Smooth muscle cell (in vitro differentiated cells): ENCODE results near the gene MINDY4. TPM values are rescaled to one million over a fixed set of nuclear protein-coding genes. Genes with fewer than 3 reads are reported as not detected.

Experiments
- DNase-seq: peaks from one replicate; lab custom pipeline; 2025; ENCODE audit not compliant: unreplicated experiment; lab: John Stamatoyannopoulos, UW
- H2AFZ ChIP-seq: fragments of 200-600 bp; sonication (generic); 2 replicates; pipeline ENCODE4 v1.6.0; 2016; ENCODE audit warnings: antibody characterized with exemption, low read depth, mild to moderate bottlenecking
- H3F3A ChIP-seq: fragments of 200-600 bp; sonication (generic); 2 replicates; pipeline ENCODE4 v1.6.0; 2017; ENCODE audit warnings: antibody characterized with exemption, low read depth
- H3K27ac ChIP-seq: fragments of 200-600 bp; sonication (generic); 2 replicates; pipeline ENCODE4 v1.5.1; 2016; ENCODE audit warnings: low read depth, mild to moderate bottlenecking
- H3K27me3 ChIP-seq: fragments of 200-600 bp; sonication (generic); 2 replicates; pipeline ENCODE4 v1.6.1; 2016; ENCODE audit warnings: low read depth, mild to moderate bottlenecking
- H3K36me3 ChIP-seq: fragments of 200-600 bp; sonication (generic); 2 replicates; pipeline ENCODE4 v1.5.1; 2016; ENCODE audit warnings: low read depth
- H3K4me1 ChIP-seq: fragments of 200-600 bp; sonication (generic); 2 replicates; pipeline ENCODE4 v1.5.1; 2016; ENCODE audit warnings: low read depth
- H3K4me2 ChIP-seq: fragments of 200-600 bp; sonication (generic); 2 replicates; pipeline ENCODE4 v1.6.0; 2016; ENCODE audit warnings: mild to moderate bottlenecking
- H3K4me3 ChIP-seq: fragments of 200-600 bp; sonication (generic); 2 replicates; pipeline ENCODE4 v1.5.1; 2016; ENCODE audit warnings: mild to moderate bottlenecking
- H3K79me2 ChIP-seq: fragments of 200-600 bp; sonication (generic); 2 replicates; pipeline ENCODE4 v1.6.0; 2016; ENCODE audit warnings: low read depth, mild to moderate bottlenecking
- H3K9ac ChIP-seq: fragments of 200-600 bp; sonication (generic); 2 replicates; pipeline ENCODE4 v1.6.0; 2016; ENCODE audit warnings: low read depth
- H3K9me3 ChIP-seq: fragments of 200-600 bp; sonication (generic); replicated peaks from 2 replicates; pipeline ENCODE4 v1.5.1; 2016; ENCODE audit warnings: low read depth
- H4K20me1 ChIP-seq: fragments of 200-600 bp; sonication (generic); 2 replicates; pipeline ENCODE4 v1.6.0; 2016; ENCODE audit warnings: low read depth
- WGBS: methylation state at CpG from one replicate; pipeline ENCODE4 v1.1.7; 2016; ENCODE audit warnings: low lambda C conversion rate; 5-methylcytosine and 5-hydroxymethylcytosine counted together
- polyA plus RNA-seq: library from polyadenylated mRNA; unstranded; fragments of >200 nt; fragmentation: Nextera tagmentation; extraction: Ambion mirVana; gene quantifications from 2 replicates; pipeline ENCODE4 v1.2.1, GENCODE V29; 2016
- total RNA-seq: library from RNA; depleted of rRNA; stranded (reverse); fragments of >200 nt; gene quantifications from 2 replicates; pipeline ENCODE4 v1.2.3, GENCODE V29; 2014
- TF ChIP-seq, protein P1 (sequence below): fragments of 200-600 bp; sonication (generic); IDR thresholded peaks from 2 replicates; pipeline ENCODE4 v1.5.1; 2017; ENCODE audit warnings: borderline replicate concordance, mild to moderate bottlenecking, antibody characterized with exemption; ENCODE audit not compliant: insufficient read depth, poor library complexity, severe bottlenecking

Gene MINDY4
- total and polyA plus RNA-seq, 2 experiments from 2014 or later: 4.9 to 5.3 TPM

DNA sequence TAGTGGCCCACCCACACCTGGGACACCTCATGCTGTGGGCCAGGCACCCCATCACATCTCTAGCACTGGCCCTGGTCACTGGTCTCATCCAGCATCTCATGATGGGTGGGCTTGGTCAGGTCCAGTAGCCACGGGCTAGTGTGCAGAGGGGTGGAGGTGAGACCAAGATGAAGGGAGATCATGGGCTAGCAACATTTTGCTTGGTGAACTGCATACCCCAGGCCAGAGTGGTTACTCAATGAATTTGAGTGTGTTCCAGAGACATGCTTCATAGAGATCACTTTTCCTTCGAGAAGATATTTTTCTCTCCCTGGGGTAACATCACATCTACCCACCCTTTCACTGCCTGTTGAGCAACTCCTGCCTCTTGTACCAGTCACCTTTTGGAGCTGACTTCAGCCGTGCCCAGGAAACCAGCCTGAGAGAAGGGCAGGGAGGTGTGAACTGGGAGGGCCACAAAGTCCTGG lies 44.2 kb downstream of the MINDY4 start:
- Histone ChIP-seq H3K4me1 (no peaks in the 10 kb centered on the region), H3K9ac (no peak overlapping the region), H3K27me3 (no peaks in the 10 kb centered on the region), H3K4me3 (no peak overlapping the region), H3K4me2 (no peak overlapping the region), H3K9me3 (no peaks in the 10 kb centered on the region), H4K20me1 (no peaks in the 10 kb centered on the region), H3F3A (no peaks in the 10 kb centered on the region), H2AFZ (no peak overlapping the region), H3K79me2 (no peaks in the 10 kb centered on the region), H3K36me3 (no peaks in the 10 kb centered on the region), H3K27ac (no peak overlapping the region)
- TF ChIP-seq, protein P1, sequence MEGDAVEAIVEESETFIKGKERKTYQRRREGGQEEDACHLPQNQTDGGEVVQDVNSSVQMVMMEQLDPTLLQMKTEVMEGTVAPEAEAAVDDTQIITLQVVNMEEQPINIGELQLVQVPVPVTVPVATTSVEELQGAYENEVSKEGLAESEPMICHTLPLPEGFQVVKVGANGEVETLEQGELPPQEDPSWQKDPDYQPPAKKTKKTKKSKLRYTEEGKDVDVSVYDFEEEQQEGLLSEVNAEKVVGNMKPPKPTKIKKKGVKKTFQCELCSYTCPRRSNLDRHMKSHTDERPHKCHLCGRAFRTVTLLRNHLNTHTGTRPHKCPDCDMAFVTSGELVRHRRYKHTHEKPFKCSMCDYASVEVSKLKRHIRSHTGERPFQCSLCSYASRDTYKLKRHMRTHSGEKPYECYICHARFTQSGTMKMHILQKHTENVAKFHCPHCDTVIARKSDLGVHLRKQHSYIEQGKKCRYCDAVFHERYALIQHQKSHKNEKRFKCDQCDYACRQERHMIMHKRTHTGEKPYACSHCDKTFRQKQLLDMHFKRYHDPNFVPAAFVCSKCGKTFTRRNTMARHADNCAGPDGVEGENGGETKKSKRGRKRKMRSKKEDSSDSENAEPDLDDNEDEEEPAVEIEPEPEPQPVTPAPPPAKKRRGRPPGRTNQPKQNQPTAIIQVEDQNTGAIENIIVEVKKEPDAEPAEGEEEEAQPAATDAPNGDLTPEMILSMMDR: no peak
- WGBS: 65% methylated on average over 3 of the region's 3 CpGs
- DNase-seq: no peak

DNA sequence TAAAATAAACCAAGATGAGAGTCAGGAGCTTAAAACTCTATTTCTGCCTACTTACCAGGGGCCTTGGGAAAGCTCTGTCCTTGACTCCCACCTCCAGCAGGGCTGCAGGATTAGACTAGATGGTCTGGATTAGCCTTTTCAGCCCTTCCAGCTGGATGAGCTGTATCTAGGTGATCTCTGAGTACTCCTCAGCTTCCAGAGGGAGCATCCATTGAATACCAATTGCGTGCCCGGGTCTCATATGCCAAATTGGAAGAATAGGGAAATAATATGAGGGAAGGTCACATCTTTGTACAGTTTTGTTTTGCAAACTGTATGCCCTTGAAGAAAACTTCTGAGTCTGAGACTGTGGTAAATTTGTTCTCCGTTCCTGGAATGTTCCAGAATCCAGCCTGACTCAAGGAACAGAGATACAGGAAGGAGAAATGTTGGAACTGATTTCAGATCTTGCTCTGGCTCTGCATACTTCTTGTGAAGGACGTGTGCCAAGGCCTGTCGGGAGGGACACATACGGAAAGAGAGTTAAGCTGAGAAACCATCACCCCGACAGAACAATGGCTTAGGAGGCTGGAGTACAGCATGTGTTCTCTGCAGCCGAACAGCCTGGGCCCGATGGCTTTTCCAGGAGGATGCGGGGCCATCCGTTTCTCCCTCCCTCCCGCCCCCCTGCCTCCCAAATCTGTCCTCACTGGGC lies 44.9 kb downstream of the MINDY4 start:
- 90% methylated on average over 11 of the region's 12 CpGs for WGBS
- TF ChIP-seq, protein P1: no peak
- Histone ChIP-seq H3K27me3 (no peaks in the 10 kb centered on the region), H4K20me1 (no peaks in the 10 kb centered on the region), H3F3A (no peaks in the 10 kb centered on the region), H3K36me3 (no peaks in the 10 kb centered on the region), H3K27ac (no peak overlapping the region), H3K4me3 (no peak overlapping the region), H2AFZ (no peak overlapping the region), H3K9ac (no peak overlapping the region), H3K4me1 (no peaks in the 10 kb centered on the region), H3K79me2 (no peaks in the 10 kb centered on the region), H3K4me2 (no peak overlapping the region), H3K9me3 (no peaks in the 10 kb centered on the region)
- DNase-seq: no peak

DNA sequence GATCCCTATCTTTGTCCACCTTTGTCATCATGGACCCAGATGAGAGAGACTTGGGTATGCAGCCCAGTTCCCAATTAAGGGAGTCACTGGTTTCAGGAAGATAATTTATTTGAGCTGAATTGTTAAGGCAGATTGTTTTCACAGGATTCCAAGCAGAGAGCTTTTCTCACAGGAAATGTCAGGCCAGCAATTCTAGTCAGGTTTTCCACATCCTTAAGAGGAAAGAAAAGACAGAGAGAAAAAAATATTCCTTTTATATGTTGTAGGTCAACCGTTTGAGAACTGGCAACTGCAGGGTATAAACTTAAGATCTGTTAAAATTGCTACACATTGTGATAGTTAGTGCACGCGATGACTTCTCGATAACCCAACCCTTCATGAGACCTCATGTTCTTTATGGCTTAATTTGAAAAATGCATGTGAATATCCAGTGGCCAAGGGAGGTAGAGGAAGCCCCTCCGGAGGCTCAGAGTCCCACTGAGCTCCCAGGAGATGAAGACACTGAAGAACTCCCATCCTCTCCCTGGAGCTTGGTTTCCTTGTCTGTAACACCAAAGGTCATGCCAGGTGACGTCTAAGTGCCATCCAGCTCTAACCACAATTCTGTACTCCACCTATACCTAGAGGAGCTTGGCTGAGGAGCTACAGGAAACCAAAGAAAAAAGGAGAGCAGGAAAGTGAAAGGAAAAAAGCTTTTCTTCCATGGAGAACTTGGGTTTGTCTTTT lies 45.6 kb downstream of the MINDY4 start:
- H3F3A ChIP-seq: no peaks in the 10 kb centered on the region
- no peaks in the 10 kb centered on the region for H3K4me1 ChIP-seq
- TF ChIP-seq, protein P1: no peak
- no peak overlapping the region for H3K27ac ChIP-seq
- H3K9me3 ChIP-seq: no peaks in the 10 kb centered on the region
- no peaks in the 10 kb centered on the region for H3K27me3 ChIP-seq
- no peaks in the 10 kb centered on the region for H3K36me3 ChIP-seq
- H4K20me1 ChIP-seq: no peaks in the 10 kb centered on the region
- DNase-seq: no peak
- H3K79me2 ChIP-seq: no peaks in the 10 kb centered on the region
- no peak overlapping the region for H3K4me2 ChIP-seq
- H3K4me3 ChIP-seq: no peak overlapping the region
- H2AFZ ChIP-seq: no peak overlapping the region
- 91% methylated on average over 6 of the region's 6 CpGs for WGBS
- no peak overlapping the region for H3K9ac ChIP-seq
